ENCODE measurements around the gene DDX10.

DNA sequence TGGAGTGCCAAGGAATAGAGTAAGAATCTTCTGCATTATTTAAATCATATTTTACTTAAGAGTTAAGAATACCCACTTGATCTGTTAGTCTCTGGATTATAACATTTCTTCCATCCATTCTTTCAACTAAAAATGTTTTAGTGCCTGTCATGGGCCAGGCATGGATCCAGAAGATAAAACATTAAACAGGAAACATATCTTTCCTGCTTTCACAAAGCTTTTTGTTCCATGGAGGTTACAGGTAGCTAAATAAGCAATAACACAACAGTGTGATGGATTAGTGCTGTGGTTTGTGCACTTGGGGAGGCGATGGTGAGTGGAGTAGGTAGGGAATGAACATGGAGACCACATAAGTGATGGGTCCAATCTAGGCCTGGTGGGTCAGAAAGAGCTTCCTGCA is 258.5 kb downstream of the DDX10 start:
- TF ChIP-seq GATA3 (IDR thresholded peaks at IDR 0.05; ENCODE audit: low read depth, low read length) (no peak), GATA2 (IDR thresholded peaks at IDR 0.05; ENCODE audit: low read depth, low read length) (no peak)

Data from SH-SY5Y (cell line).